ENCODE data around the gene STRA6.

Gene STRA6

GRCh38 chr15:74235962-74236361 lies 33.4 kb upstream of the STRA6 start, which contains the start of gene CCDC33:
CCDC33 (plus strand) TSS chr15:74236326; CDS start chr15:74236720, 394 bp downstream.
- ATAC-seq (replicated peaks), result no peak
- no peak for DNase-seq
- H3K36me3 Mint-ChIP-seq (ENCODE audit: insufficient read depth), result no peaks in the 10 kb centered on the region
- H3K4me3 Mint-ChIP-seq, result no peak within 1 kb of the TSS
- no peaks in the 10 kb centered on the region for H3K9me3 Mint-ChIP-seq
- H3K4me1 Mint-ChIP-seq (ENCODE audit: low read depth in 2 of 2), result no peaks in the 10 kb centered on the region
- H3K27ac Mint-ChIP-seq, result no peak within 1 kb of the TSS
- H3K27me3 Mint-ChIP-seq, result peaks cover 30 to 68% of the 10 kb centered on the region in 2 donors

GRCh38 chr15:74234598-74234875 lies 31.9 kb upstream of the STRA6 start:
- Mint-ChIP-seq H3K4me1 (ENCODE audit: low read depth in 2 of 2) (no peaks in the 10 kb centered on the region), H3K36me3 (ENCODE audit: insufficient read depth) (peaks cover under 1% of the 10 kb centered on the region), H3K27ac (no peak overlapping the region), H3K9me3 (no peaks in the 10 kb centered on the region), H3K4me3 (no peak overlapping the region), H3K27me3 (peaks cover 35 to 75% of the 10 kb centered on the region in 2 donors)
- ATAC-seq (replicated peaks) (no peak), DNase-seq (no peak)

- Mint-ChIP-seq H3K9me3 (no peaks in the 10 kb centered on the region), H3K4me3 (no peak overlapping the region), H3K27me3 (peaks cover 37 to 75% of the 10 kb centered on the region in 2 donors), H3K36me3 (ENCODE audit: insufficient read depth) (peaks cover 3% of the 10 kb centered on the region), H3K4me1 (ENCODE audit: low read depth in 2 of 2) (no peaks in the 10 kb centered on the region), H3K27ac (no peak overlapping the region)
- no peak for DNase-seq
- no peak for ATAC-seq (replicated peaks)
Measured at GRCh38 chr15:74233851-74234597, 31.4 kb upstream of the STRA6 start.

GRCh38 chr15:74233373-74233772 lies 30.8 kb upstream of the STRA6 start:
- no peaks in the 10 kb centered on the region for H3K9me3 Mint-ChIP-seq
- ATAC-seq (replicated peaks) (no peak), DNase-seq (no peak)
- H3K36me3 Mint-ChIP-seq (ENCODE audit: insufficient read depth), result peaks cover 3% of the 10 kb centered on the region
- no peak overlapping the region for H3K27ac Mint-ChIP-seq
- H3K27me3 Mint-ChIP-seq, result peaks cover 35 to 73% of the 10 kb centered on the region in 2 donors
- no peak overlapping the region for H3K4me3 Mint-ChIP-seq
- H3K4me1 Mint-ChIP-seq (ENCODE audit: low read depth in 2 of 2), result no peaks in the 10 kb centered on the region

GRCh38 chr15:74231475-74231874 lies 28.9 kb upstream of the STRA6 start:
- Mint-ChIP-seq H3K9me3 (no peaks in the 10 kb centered on the region), H3K4me3 (no peak overlapping the region), H3K27me3 (peaks cover 47 to 81% of the 10 kb centered on the region in 2 donors), H3K36me3 (ENCODE audit: insufficient read depth) (peaks cover 3% of the 10 kb centered on the region), H3K4me1 (ENCODE audit: low read depth in 2 of 2) (no peaks in the 10 kb centered on the region), H3K27ac (no peak overlapping the region)
- DNase-seq (no peak), ATAC-seq (replicated peaks) (no peak)

GRCh38 chr15:74229686-74230085 lies 27.1 kb upstream of the STRA6 start:
- H3K27ac Mint-ChIP-seq, result no peak overlapping the region
- ATAC-seq (replicated peaks) (no peak), DNase-seq (no peak)
- no peaks in the 10 kb centered on the region for H3K4me1 Mint-ChIP-seq (ENCODE audit: low read depth in 2 of 2)
- peaks cover 62 to 95% of the 10 kb centered on the region in 2 donors for H3K27me3 Mint-ChIP-seq
- H3K4me3 Mint-ChIP-seq, result no peak overlapping the region
- peaks cover 3% of the 10 kb centered on the region for H3K36me3 Mint-ChIP-seq (ENCODE audit: insufficient read depth)
- H3K9me3 Mint-ChIP-seq, result no peaks in the 10 kb centered on the region

GRCh38 chr15:74228723-74229081 lies 26.1 kb upstream of the STRA6 start:
- Mint-ChIP-seq H3K9me3 (no peaks in the 10 kb centered on the region), H3K4me3 (no peak overlapping the region), H3K4me1 (ENCODE audit: low read depth in 2 of 2) (no peaks in the 10 kb centered on the region), H3K27ac (no peak overlapping the region), H3K27me3 (peaks cover 72 to 95% of the 10 kb centered on the region in 2 donors), H3K36me3 (ENCODE audit: insufficient read depth) (peaks cover 3% of the 10 kb centered on the region)
- no peak for ATAC-seq (replicated peaks)
- DNase-seq, result no peak

- Mint-ChIP-seq H3K27me3 (peaks cover 76 to 97% of the 10 kb centered on the region in 2 donors), H3K4me1 (ENCODE audit: low read depth in 2 of 2) (no peaks in the 10 kb centered on the region), H3K36me3 (ENCODE audit: insufficient read depth) (peaks cover 3% of the 10 kb centered on the region), H3K27ac (no peak overlapping the region), H3K4me3 (no peak overlapping the region), H3K9me3 (no peaks in the 10 kb centered on the region)
- ATAC-seq (replicated peaks), result no peak
- DNase-seq, result no peak
Measured at GRCh38 chr15:74227968-74228722, 25.6 kb upstream of the STRA6 start.

GRCh38 chr15:74226761-74227540 lies 24.4 kb upstream of the STRA6 start:
- Mint-ChIP-seq H3K27me3 (peaks cover 72 to 97% of the 10 kb centered on the region in 2 donors), H3K9me3 (no peaks in the 10 kb centered on the region), H3K4me3 (no peak overlapping the region), H3K4me1 (ENCODE audit: low read depth in 2 of 2) (no peaks in the 10 kb centered on the region), H3K36me3 (ENCODE audit: insufficient read depth) (peaks cover 3% of the 10 kb centered on the region), H3K27ac (no peak overlapping the region)
- ATAC-seq (replicated peaks) (no peak), DNase-seq (no peak)

- H3K4me3 Mint-ChIP-seq, result no peak overlapping the region
- H3K27ac Mint-ChIP-seq, result no peak overlapping the region
- no peaks in the 10 kb centered on the region for H3K4me1 Mint-ChIP-seq (ENCODE audit: low read depth in 2 of 2)
- DNase-seq (no peak), ATAC-seq (replicated peaks) (no peak)
- peaks cover 3% of the 10 kb centered on the region for H3K36me3 Mint-ChIP-seq (ENCODE audit: insufficient read depth)
- no peaks in the 10 kb centered on the region for H3K9me3 Mint-ChIP-seq
- H3K27me3 Mint-ChIP-seq, result peaks cover 62 to 97% of the 10 kb centered on the region in 2 donors
Measured at GRCh38 chr15:74225928-74226327, 23.3 kb upstream of the STRA6 start.

- H3K27ac Mint-ChIP-seq, result no peak overlapping the region
- H3K27me3 Mint-ChIP-seq, result peaks cover 57 to 100% of the 10 kb centered on the region in 2 donors
- no peak for DNase-seq
- H3K36me3 Mint-ChIP-seq (ENCODE audit: insufficient read depth), result no peaks in the 10 kb centered on the region
- H3K4me3 Mint-ChIP-seq, result no peak overlapping the region
- no peak for ATAC-seq (replicated peaks)
- H3K4me1 Mint-ChIP-seq (ENCODE audit: low read depth in 2 of 2), result no peaks in the 10 kb centered on the region
- H3K9me3 Mint-ChIP-seq, result no peaks in the 10 kb centered on the region
Measured at GRCh38 chr15:74222240-74223119, 19.9 kb upstream of the STRA6 start.

- Mint-ChIP-seq H3K27me3 (peaks cover 52 to 99% of the 10 kb centered on the region in 2 donors), H3K9me3 (no peaks in the 10 kb centered on the region), H3K4me1 (ENCODE audit: low read depth in 2 of 2) (no peaks in the 10 kb centered on the region), H3K4me3 (no peak overlapping the region), H3K27ac (no peak overlapping the region), H3K36me3 (ENCODE audit: insufficient read depth) (peaks cover 3% of the 10 kb centered on the region)
- DNase-seq (no peak), ATAC-seq (replicated peaks) (no peak)
Measured at GRCh38 chr15:74221399-74222239, 19.0 kb upstream of the STRA6 start.

All from effector memory CD8-positive, alpha-beta T cell (primary cell).